HuH-7 (cell line): ENCODE results near the gene ZFPM1.
"Not testable (repeated sequence)": the region's sequence is repeated elsewhere in the genome, so short reads cannot be mapped to it uniquely, and the experiment has no call there.

Experiments used
- DNase-seq: peaks from one replicate; pipeline ENCODE4 v3.0.0; 2011; ENCODE audit warnings: low spot score

ZFPM1 gene

DNA sequence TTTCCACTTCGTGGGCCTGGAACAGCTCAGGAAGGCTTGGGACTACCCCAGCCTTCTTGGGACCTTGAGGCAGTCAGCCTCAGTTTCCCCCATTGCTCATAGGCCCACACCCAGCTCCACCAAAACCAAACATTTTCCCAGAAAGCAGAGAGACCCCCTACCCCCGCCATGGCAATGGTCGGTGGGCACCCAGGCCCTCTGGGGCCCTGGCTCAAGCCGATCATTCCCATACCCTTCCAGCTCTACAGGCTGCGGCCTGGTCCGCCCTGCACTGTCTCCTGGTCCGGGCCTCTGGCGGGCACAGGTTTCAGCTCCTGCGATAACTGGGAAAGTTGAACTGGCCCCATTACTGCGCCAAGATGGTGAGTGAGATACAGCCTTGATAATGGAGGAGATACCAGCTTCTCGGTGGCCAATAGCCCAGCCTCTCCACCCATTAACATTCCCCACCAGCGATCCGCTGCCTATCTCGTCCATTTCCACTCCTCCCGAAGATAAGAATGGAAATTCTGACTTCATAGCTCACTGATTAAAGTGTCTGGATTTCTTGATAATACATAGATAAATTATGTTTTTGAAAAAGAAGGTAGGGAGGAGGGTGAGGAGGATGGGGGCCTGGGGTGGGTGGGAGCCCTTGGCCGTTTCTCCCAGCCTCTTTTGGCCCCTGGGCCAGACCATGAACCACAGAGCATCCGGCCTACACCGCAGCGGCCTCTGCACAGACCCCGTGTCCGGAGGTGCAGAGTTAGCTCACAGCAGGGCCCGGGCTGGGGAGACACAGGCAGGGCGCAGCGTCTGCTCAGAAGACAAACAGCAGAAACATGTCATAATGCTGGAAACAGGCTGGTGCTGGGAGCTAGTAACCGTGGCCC, 11.6 kb downstream of the ZFPM1 start:
- DNase-seq: no peak

DNA sequence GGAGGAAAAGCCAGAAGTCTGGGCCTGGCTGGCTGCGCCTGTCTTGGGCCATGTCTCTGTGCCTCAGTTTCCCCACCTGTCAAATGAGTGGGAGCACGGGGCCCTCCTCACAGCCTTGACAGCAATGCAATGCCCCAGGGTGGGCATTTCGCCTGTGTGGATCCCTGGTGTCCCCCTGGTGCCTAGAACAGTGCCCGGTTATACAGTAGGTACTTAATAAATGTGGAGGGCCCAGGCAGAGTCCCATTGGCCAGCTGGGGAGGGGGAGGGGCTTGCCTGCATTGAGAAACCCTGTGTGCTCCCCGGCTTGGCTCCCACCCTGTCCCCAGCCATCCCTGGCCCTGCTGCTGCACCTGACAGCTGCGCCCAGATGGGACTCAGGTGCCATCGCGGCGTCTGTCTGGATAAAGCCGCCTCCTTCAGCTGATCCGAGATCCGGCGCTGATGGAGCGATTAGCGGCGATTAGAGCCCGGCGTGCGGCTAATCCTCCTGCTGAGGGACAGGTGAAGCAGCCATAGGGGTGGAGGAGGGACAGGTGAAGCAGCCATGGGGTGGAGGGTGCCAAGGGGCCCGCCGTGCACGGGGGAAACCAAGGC, 12.4 kb downstream of the ZFPM1 start:
- DNase-seq: no peak

DNA sequence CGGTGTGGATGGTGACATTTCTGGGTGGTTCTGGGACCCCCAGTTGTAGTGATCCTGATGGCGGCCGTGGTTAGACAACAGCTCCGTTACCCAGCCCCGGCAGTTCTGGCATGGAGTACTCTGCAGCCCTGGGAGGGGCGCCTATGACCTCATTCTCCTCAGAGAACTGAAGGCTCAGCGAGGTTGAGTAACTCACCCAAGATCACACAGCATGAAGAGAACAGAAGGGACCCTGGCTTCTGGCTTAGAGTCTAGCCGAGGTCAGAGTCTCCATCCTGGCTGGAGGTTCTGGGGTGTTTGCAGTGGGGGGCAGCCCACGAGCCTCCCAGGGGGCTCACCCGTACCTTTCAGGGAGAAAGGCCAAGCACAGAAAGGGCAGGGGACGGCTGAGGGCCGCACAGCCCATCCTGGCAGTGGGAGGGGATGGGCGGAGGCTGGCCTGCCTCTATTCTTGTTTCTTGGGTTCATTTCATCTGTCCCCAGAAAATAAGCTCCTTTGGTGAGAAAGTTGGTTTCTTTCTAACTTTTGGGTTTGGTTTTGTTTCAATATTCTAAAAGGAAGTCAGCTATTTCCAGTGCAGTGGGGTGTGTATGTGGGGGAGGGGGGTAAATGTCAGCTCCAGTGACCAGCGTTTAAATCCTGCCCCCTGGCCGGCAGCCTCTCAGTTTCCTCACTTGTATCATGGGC, 13.2 kb downstream of the ZFPM1 start:
- DNase-seq: no peak

DNA sequence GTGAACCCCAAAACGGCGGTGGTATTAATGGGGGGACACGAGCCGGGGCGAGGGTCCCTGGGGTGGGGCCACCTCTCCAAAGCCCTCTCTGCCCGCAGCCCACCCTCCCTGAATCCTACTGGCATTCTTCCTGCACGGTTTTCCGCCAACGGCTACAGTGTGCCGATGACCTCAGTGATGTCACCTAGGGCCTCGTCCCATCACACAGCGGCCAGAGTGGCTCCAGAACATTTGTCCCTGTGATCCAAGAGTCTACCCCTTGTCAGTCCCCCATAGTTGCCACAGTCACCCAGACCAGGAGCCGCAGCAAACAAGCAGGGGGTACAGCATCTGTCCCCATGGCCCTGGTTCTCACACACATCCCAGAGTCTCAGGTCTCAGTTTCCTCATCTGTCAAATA, 13.9 kb downstream of the ZFPM1 start:
- DNase-seq: no peak

DNA sequence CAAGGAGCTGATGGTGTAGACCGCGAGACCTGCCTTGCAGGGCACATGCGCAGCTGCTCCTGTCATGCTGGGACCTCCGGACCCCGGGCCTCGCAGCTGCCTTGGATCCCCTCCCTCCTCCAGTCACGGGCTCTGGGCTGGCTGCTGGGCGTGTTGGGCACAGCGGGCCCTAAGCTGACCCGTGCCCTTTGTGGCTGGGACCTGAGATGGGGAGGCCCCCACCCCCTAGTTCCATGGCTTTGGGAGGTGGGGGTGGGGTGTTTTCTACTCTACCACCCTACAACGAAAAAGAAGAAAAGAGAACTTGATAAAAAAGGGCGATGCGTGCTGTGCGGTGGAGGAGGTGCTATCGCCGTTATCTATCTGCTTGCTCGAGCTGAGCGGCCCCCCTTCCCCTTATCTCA, 14.5 kb downstream of the ZFPM1 start:
- no peak for DNase-seq

DNA sequence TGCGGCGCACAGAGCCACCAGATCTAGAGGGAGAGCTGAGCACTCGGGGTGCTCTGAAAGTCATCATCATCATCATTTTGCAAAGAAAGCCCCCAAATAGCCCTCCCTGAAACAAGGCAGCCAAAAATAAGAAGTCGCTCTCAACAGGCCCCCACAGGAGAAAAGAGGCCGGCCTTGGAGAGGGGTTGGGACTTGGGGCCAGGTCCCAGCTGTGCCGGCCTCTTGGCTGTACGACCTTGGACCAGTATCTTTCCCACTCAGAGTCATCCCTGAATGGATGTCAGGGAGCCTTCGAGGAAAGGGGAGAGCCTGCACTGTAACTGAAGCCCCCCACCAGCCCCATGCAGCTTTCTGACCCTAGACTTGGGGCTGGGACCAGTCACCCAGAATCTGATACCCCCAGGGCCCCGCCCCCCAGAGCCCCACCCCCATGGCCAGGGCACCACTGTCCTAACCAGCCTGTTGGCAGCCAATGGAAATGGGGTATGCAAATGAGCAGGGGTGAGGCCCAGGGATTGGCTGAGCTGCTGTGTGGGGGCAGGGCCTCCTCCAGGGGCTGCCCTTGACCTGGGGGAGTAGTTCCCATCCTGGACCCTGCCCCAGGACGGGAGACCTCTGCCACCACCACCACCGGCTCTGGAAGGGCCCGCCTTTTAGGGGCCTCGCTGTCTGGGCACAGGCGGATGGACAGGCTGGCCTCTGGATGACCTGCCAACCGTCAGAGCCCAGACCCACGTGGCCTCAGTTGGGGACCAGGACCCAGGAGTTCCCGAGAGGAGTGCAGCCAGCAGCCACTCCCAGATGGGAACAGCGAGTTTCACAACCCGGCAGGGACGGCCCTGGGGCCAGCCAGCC, 15.4 kb downstream of the ZFPM1 start:
- peak; percentile 99 for DNase-seq

DNA sequence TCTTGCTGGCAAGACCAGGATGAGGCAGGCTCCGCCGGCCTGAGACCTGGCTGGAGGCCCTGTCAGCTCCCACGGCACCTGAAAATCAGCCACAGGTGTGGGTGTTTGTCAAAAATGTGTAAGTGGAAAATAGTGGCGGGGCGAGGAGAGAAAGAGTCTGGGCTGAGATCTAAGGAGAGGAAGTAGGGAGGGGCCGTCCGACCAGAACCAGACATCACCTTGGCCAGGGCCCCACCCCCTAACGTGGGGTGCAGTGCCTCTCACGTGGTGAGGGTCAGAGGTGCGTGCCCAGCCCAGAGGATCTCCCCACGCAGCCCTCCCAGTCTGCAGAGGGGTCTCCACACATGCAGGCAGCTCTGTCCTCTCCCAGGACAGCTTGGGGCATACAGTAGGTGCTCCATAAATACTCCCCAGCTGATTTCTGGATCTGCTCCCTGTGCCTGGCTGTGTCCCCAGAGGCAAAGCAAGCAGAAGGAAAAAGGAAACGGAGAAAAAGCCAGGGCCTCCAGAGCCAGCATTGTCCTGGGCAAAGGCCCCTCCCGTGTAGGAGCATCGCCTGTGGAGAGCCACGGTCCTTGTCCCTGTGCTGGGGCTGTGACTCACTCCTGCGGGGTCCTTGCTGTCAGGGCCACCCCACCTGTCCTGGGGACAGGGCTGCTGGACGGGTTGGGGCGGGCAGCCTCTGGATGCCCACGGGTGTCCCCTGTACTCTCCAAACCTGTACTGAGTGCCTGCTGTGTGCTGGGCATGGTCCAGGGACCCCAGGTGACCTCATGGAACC, 16.7 kb downstream of the ZFPM1 start:
- no peak for DNase-seq

DNA sequence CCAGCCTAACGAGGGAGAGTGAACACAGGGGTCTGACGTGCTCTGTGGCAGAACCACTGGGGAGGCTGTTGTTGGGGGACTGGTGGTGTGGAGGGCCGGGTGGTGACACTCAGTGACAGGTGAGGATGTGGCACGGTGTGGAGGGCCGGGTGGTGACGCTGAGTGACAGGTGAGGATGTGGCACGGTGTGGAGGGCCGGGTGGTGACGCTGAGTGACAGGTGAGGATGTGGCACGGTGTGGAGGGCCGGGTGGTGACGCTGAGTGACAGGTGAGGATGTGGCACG, 17.3 kb downstream of the ZFPM1 start:
- DNase-seq: not testable (repeated sequence)

DNA sequence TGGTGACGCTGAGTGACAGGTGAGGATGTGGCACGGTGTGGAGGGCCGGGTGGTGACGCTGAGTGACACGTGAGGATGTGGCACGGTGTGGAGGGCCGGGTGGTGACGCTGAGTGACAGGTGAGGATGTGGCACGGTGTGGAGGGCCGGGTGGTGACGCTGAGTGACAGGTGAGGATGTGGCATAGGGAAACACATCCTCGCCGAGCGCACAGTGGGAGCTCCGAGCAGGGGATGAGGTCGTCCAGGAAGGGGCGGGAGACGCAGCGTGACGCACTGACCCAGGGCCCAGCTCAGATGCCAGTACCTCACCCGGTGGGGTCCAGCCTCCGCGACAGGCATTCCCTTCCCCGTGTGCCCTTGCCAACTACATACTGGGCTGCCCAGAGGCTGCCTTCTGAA, 17.6 kb downstream of the ZFPM1 start:
- DNase-seq: not testable (repeated sequence)

DNA sequence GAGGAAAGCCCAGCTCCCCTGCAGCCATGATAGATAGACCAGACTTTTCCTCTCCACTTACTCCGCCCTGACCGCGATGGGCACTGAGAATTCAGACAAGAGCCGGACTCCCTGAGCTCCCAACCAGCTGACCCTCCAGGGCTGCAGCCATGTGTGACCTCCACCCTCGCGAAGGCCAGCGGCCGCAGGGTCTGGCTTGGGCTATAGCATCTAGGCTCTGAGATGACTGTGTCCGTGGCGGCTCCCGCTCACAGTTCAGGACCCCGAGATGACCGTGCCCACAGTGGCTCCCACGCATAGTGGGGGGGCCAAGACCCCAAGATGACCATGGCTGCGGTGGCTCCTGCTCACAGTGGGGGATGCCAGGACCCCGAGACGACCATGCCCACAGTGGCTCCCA, 18.0 kb downstream of the ZFPM1 start:
- DNase-seq: no peak

DNA sequence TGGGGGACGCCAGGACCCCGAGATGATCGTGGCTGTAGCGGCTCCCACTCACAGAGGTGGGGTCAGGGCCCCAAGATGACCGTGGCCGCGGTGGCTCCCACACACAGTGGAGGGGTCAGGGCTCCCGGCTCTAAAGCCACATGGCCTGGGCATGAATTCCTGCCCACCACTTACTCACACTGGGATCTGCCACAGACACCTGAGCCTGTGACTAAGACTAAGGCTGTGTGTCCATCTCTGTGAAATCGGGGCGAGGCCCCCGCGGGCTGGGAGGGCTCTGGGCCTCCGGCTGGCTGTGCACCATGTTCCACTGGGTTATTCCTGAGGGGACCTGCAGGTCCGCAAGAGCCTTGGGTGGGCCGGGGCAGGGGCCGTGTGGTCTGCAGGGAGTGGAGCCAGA, 18.5 kb downstream of the ZFPM1 start:
- DNase-seq: no peak

DNA sequence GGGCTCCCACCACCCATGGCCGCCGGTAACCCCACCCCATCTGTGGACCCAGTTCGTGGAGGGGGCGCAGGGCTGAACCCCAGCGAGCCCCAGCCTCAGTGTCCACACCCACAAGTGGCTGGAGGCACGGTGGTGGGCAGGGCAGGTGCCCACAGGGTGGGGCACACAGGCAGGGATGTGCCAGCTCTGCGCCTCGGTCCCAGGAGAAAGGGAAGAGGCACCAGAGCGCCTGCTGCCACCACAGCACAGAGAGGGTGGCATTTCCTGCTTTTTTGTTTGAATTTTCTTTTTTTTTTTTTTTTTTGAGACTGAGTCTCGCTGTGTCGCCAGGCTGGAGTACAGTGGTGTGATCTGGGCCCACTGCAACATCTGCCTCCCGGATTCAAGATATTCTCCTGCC, 19.0 kb downstream of the ZFPM1 start:
- no peak for DNase-seq

DNA sequence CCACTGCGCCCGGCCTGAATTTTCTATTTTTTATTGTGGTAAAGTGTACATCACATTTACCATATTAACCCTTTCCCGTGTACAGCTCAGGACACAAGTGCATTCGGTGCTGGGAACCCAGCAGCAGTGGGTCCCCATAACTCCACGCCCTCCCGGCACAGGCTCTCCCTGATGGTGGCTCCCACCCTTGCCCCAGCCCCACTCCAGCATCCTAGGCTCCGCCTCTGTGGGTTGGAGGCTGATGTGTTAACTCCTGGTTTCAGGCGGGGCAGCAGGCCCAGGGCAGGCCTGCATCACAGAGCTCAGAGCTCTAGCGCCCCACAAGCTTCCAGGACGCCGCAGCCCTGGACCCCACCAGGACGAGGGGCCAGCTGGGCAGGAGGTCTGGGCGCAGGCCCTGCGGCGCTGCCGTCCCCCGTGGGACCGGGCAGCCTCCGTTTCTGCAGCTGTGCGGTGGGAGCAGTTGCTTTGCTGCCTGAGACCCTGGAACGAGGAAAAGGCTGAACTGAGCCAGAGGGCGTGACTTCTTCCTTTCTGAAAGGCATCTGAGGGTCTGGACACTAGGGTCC, 19.6 kb downstream of the ZFPM1 start:
- no peak for DNase-seq

DNA sequence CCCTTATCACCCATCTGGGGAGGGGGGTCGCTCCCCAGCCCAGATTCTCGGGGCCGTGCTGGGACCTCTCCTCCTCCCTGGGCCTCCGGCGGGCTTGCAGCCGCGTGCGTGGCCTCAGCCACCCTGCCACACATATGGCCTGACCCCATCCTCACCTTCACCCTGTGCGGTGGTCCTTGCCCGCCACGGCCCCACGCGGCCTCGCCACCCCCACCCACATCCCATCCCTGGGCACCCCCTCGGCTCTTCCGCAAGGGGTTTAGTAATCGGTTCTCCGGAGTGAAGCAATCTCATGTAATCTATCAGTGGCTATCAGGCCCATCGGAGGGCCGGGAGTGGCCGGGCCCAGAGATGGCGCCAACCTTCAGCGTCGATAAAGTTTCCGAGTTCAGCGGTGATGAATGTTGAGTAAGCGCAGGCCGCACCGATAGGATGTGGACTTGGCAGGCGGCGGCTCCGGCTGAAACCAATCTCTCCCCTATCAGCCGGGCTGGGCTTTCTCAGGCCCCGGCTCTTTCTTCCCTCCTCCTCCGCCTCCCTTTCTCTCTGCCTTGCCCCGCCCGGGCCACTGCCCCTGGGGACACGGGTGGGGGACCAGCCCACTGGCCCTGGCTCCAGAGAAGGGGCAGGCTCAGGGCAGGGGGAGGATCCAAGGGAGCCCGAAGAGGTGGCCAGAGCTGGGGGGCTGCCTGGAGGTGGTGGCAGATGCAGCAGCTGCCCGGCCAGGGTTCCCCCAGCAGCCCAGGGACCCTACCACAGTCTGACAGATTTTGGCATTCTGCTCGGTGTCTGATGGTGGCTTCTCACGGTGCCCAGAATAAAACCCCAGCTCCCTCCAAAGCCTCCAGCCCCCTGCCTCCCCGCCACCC, 20.8 kb downstream of the ZFPM1 start:
- DNase-seq: no peak

DNA sequence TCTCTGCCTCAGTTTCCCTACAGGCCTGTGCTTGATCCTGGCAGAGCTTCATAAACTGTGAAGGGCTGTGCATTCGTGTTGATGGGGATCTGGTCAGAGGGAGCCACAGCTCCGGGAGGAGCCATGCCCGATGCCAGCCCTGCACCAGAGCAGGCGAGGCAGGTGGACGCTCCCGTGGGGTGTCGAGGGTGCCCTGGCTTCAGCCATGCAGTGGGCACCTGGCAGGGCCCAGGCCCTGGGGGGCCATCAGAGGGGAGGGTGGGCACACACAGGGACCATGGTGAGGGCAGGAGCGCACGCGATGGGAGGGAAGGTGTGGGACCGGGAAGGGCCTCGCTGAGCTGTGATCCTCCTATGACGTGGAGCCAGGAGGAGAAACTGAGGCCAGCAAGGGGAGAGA, 22.0 kb downstream of the ZFPM1 start:
- no peak for DNase-seq

DNA sequence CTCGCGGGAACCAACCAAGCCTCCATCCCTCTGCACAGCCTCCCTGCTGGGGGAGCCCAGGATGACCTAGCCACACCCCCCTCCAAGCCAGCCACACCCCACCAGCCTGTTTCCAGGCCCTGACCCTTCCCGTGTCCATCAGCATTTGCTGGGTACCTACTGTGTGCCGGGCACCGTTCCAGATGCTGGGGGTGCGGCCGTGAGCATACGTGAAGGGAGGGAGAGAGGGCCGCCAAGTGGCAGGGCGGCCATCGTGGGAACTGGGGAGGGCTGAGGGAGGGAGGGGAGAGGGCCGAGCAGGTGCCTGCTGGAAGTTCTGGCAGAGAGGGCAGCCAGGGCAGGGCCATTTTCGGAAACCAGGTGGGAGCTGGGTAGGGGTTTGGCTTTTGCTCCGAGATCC, 23.1 kb downstream of the ZFPM1 start:
- DNase-seq: no peak

DNA sequence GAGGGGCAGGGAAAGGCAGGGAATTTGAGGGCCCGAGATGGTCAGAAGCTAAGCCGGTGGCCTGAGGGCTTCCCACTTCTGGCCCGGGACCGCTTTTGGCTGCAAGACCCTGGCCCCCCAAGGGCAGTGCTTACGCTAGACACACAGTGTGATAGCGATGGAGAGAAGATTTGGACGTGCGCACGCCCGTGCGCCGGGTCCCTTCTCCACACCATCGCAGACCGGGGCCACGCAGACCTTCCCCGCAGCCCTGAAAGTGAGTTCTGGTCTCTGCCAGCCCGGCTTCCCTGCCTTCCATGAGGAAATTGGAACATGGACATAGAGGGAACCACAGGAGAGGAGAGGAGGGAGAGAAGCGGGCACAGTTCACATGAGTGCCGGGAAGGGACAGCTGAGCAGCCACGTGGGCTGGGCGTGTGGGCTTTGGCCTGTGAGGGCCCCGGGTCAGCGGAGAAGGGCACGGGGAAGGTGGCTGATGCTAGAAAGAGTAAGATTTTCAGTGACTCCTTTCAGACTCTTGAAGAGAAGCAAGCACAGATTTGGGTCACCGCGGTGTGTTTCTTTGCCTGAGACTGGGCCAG, 23.8 kb downstream of the ZFPM1 start:
- DNase-seq: no peak

DNA sequence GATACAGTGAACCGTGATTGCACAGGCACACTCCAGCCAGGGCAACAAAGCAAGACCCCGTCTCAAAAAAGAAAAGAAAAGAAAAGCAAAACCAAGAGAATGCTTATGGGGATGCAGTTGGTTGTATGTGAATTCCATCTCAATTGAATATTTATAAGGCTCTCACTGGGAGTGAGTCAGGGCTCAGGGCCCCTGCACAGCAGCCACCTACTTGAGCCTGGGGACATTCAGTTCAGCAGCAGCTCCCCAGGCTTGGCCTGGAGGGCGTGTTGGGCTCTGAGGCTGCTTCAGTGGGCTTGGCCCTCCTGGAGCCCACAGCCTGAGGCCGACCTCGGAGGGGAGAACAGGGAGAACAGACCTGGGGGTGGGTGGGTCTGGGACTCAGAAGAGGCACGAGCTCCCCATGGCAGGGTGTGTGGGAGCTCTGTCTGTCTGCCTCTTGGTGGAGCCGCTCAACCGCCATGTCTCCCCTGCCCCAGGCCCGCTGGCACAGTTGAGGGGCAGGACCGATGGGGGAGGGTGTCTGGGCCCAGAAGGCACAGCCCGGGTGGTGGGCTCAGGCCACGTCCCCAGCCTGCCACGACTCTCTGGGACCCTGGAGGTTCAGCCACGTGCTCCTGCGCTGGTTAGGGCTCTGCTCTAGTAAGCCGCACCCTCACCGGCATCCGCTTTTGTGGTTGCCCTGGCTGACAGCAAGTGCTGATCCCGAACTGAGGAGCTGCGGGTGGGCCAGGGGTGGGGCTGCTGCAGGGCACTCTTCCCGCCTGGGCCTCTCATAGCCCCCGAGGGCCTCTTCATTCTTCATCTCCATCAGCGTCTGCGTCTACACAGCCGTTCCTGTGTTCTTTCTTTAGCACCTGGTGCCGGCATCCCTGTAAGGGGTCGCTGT, 24.8 kb downstream of the ZFPM1 start:
- DNase-seq: no peak
